IPS DF 6.9 (cell line): ENCODE measurements around the gene ARAF.

Experiments used
- DNase-seq: peaks from one replicate; pipeline ENCODE4 v3.0.0-alpha.2; 2013; ENCODE audit warnings: low read depth, low spot score
- H3K27ac ChIP-seq: one replicate; pipeline ENCODE4 v1.5.1; 2013; ENCODE audit warnings: low read length, control low read depth
- H3K27me3 ChIP-seq: 2 replicates; pipeline ENCODE4 v1.6.1; 2013; ENCODE audit warnings: mild to moderate bottlenecking, low read length; ENCODE audit not compliant: control insufficient read depth, insufficient read depth
- H3K36me3 ChIP-seq: 2 replicates; pipeline ENCODE4 v1.6.1; 2013; ENCODE audit warnings: low read length; ENCODE audit not compliant: control insufficient read depth, insufficient read depth
- H3K4me1 ChIP-seq: 2 replicates; pipeline ENCODE4 v1.6.1; 2013; ENCODE audit warnings: low read length; ENCODE audit not compliant: control insufficient read depth, insufficient read depth
- H3K4me3 ChIP-seq: 2 replicates; pipeline ENCODE4 v1.5.1; 2013; ENCODE audit warnings: mild to moderate bottlenecking, low read length
- H3K9me3 ChIP-seq: 2 replicates; pipeline ENCODE4 v1.6.1; 2013; ENCODE audit warnings: low read length, inconsistent platforms; ENCODE audit not compliant: control insufficient read depth, insufficient read depth
- WGBS: extraction: QIAGEN DNeasy Blood & Tissue Kit; methylation state at CpG from one replicate; pipeline ENCODE4 v1.1.7; 2013; ENCODE audit warnings: mixed read lengths, missing lambda C conversion rate; ENCODE audit not compliant: insufficient read length, insufficient coverage; 5-methylcytosine and 5-hydroxymethylcytosine counted together

Gene ARAF

DNA sequence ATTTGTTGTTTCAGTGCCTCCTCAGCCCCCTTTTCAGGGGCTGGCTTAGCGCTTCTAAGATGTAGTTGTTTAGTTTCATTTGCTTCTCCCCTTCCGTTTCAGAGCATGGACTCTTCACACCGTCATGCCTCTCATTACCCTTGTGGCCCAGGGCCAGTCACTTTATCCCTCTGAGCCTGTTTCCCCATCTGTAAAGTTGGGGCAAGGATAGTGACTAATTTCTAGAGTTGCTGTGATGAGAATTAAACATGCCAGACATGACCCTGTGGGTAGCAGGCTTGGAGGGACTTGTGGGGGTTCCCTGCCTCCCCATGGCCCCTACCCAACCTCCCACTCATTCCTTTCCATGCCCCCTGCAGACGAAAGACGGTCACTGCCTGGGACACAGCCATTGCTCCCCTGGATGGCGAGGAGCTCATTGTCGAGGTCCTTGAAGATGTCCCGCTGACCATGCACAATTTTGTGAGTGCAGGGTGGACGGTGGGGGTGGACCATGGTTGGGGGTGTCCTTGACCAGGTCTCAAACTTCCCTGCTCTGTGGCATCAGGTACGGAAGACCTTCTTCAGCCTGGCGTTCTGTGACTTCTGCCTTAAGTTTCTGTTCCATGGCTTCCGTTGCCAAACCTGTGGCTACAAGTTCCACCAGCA lies 3.6 kb downstream of the ARAF start:
- no peaks in the 10 kb centered on the region; the same call in 1 of the 2 replicates for H3K4me1 ChIP-seq
- H3K36me3 ChIP-seq: peaks cover 8% of the 10 kb centered on the region; the same call in 1 of the 2 replicates
- H3K4me3 ChIP-seq: no peak overlapping the region
- DNase-seq: no peak
- no CpG with 5 or more reads among the region's 12 CpGs for WGBS
- H3K27me3 ChIP-seq: no peaks in the 10 kb centered on the region
- H3K27ac ChIP-seq: no peak overlapping the region
- H3K9me3 ChIP-seq: no peaks in the 10 kb centered on the region

DNA sequence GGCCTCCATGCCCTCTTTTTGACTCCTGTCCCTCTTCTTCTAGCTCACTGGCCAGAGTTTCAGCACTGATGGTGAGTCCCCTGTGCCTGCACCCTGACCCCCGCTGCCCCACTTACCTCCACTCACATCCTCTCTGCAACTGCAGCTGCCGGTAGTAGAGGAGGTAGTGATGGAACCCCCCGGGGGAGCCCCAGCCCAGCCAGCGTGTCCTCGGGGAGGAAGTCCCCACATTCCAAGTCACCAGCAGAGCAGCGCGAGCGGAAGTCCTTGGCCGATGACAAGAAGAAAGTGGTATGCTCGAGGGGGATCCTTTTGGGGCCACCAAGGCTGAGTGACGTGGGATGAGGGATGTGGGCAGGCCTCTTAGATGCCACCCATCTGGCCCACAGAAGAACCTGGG lies 5.8 kb downstream of the ARAF start:
- Histone ChIP-seq H3K36me3 (peaks cover 8% of the 10 kb centered on the region; the same call in 1 of the 2 replicates), H3K27me3 (no peaks in the 10 kb centered on the region), H3K27ac (no peak overlapping the region), H3K4me1 (no peaks in the 10 kb centered on the region; the same call in 1 of the 2 replicates), H3K4me3 (no peak overlapping the region), H3K9me3 (no peaks in the 10 kb centered on the region)
- no peak for DNase-seq
- WGBS: no CpG with 5 or more reads among the region's 11 CpGs

DNA sequence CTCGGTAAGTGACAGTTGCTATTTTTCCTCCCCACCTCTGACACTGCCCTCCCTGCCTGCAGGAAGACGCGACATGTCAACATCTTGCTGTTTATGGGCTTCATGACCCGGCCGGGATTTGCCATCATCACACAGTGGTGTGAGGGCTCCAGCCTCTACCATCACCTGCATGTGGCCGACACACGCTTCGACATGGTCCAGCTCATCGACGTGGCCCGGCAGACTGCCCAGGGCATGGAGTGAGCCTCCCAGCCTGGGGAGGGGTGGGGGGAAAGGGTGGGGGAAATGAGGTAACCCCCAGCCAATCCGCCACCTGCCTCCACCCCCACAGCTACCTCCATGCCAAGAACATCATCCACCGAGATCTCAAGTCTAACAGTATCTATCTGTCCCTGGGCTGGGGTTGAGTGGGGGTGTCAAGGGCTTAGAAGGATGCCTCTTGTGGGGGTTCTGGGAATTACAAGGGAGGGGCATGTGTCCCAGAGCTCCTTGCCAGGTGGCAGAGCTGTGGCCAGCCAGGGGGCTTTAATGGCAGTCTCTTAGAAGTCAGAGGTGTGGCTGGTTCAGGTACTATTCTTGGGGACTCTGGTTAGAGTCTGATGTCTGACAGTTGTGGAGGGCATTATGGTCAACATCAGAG lies 7.8 kb downstream of the ARAF start:
- no peaks in the 10 kb centered on the region for H3K9me3 ChIP-seq
- no peak overlapping the region for H3K4me3 ChIP-seq
- DNase-seq: no peak
- no CpG with 5 or more reads among the region's 13 CpGs for WGBS
- H3K27ac ChIP-seq: no peak overlapping the region
- H3K36me3 ChIP-seq: peaks cover 5% of the 10 kb centered on the region; the same call in 1 of the 2 replicates
- H3K4me1 ChIP-seq: peaks cover 3% of the 10 kb centered on the region; the same call in 1 of the 2 replicates
- no peaks in the 10 kb centered on the region for H3K27me3 ChIP-seq

DNA sequence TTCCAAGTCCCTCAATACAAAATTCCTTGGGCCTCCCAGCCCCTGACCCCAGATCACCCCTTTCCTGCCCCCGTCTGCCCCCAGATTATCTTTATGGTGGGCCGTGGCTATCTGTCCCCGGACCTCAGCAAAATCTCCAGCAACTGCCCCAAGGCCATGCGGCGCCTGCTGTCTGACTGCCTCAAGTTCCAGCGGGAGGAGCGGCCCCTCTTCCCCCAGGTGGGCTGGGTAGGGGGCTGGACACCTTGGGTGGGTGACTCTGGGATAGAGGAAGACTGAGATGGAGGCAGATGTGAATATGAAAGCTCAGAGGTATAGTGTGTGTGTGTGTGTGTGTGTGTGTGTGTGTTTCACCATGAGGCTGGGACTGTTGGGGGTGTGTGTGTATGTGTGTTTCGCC lies 9.8 kb downstream of the ARAF start:
- no peak overlapping the region for H3K4me3 ChIP-seq
- H3K9me3 ChIP-seq: no peaks in the 10 kb centered on the region
- no peak overlapping the region for H3K27ac ChIP-seq
- no peaks in the 10 kb centered on the region for H3K27me3 ChIP-seq
- WGBS: no CpG with 5 or more reads among the region's 8 CpGs
- peaks cover 5% of the 10 kb centered on the region; the same call in 1 of the 2 replicates for H3K36me3 ChIP-seq
- H3K4me1 ChIP-seq: peaks cover 4% of the 10 kb centered on the region; the same call in 1 of the 2 replicates
- DNase-seq: no peak

DNA sequence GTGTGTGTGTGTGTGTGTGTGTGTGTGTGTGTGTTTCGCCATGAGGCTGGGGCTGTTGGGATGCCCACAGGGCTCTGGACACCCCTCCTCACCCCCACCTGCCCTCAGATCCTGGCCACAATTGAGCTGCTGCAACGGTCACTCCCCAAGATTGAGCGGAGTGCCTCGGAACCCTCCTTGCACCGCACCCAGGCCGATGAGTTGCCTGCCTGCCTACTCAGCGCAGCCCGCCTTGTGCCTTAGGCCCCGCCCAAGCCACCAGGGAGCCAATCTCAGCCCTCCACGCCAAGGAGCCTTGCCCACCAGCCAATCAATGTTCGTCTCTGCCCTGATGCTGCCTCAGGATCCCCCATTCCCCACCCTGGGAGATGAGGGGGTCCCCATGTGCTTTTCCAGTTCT lies 10.2 kb downstream of the ARAF start:
- H3K27me3 ChIP-seq: no peaks in the 10 kb centered on the region
- peaks cover 5% of the 10 kb centered on the region; the same call in 1 of the 2 replicates for H3K36me3 ChIP-seq
- no peak overlapping the region for H3K27ac ChIP-seq
- WGBS: no CpG with 5 or more reads among the region's 11 CpGs
- no peak for DNase-seq
- H3K4me1 ChIP-seq: peaks cover 6% of the 10 kb centered on the region
- H3K9me3 ChIP-seq: no peaks in the 10 kb centered on the region
- no peak overlapping the region for H3K4me3 ChIP-seq

DNA sequence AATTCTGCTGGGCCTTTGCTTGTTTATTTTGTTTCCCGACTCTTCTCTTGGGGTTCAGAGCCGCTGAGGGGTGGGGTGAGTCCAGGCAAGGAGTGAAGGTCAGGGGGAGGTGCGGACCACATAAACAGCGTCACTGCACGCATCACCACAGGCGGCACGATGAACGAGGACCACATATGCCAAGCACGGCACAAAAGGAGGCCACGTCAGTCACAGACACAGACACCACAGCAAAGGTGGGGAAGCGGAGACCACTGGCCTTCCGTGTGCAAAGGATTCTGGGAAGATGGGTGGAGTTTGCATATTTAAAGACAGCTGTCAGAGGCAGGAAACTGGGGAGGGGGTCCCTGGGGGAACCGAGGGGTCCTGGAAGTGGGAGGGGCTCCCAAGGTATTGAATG lies 10.9 kb downstream of the ARAF start:
- Histone ChIP-seq H3K9me3 (no peaks in the 10 kb centered on the region), H3K27me3 (no peaks in the 10 kb centered on the region), H3K36me3 (peaks cover 5% of the 10 kb centered on the region; the same call in 1 of the 2 replicates), H3K4me1 (peaks cover 6% of the 10 kb centered on the region), H3K27ac (no peak overlapping the region), H3K4me3 (no peak overlapping the region)
- no CpG with 5 or more reads among the region's 13 CpGs for WGBS
- DNase-seq: no peak

DNA sequence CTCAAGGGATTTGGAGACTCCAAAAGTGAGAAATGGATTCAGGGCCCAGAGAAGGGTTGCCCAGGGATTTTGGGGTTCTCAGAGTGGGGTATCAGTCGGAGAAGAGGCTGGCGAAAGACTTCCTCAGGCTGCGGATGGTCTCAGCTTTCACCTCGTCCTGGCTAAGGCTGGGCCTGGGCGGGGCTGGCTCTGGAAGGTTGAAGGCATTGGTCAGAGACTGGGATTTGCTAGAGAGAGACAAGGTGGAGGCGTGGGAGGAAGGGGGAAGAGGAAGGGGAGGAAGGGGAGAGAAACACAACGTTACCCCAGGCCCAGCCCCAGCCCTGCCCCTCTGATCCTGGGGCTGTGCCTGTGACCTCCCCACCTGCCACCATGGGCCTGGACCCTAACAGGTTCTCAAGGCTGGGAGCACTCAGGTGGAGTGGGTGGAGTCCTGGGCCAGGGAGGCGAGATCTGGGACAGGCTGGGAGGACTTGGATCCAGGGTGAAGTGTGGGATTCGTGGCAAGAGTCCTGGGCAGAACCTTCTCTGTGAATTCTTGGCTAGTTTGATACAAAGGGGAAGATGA lies 11.9 kb downstream of the ARAF start:
- Histone ChIP-seq H3K27ac (no peak overlapping the region), H3K27me3 (no peaks in the 10 kb centered on the region)
- no CpG with 5 or more reads among the region's 9 CpGs for WGBS

DNA sequence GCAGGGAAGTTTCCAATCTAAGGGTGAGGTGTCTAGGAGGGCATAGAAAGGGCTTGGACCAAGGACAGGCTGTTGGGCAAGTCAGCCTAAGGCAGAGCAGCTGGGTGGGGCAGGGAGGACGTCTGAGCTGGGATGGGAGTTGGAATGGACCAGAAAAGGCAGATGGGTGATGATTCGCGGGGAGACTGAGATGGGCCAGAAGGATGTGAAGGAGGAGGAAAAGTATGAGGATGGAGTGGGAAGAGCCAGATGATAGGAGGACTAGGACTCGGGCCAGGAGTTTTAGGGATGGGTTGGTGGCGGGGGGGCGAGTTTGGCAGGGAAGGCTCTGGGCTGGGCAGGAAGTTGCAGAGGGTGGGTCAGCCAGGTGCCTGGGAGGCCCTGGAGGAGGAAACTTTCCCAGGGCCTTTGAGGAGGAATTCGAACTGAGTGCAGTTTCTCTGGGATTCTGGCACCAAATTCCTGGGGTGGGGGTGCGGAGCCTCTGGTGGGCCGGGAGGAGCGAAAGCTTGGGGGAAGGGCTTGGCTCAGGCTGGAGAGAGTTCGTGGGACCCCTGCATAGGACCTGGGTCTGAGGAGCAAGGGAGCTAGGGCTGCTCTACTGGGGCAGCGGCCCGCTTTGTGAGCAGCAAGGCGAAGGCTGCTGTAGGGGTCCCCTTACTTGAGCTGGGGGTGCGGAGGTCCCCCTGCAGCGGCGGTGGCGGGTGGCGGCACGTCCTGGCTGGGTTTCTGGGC lies 12.5 kb downstream of the ARAF start:
- Histone ChIP-seq H3K36me3 (peaks cover 2% of the 10 kb centered on the region; the same call in 1 of the 2 replicates), H3K9me3 (no peaks in the 10 kb centered on the region), H3K4me1 (peaks cover 6% of the 10 kb centered on the region), H3K27ac (no peak overlapping the region), H3K27me3 (no peaks in the 10 kb centered on the region), H3K4me3 (peak overlapping the region; percentile 49; the same call in 1 of the 2 replicates)
- peak; percentile 47 for DNase-seq
- WGBS: no CpG with 5 or more reads among the region's 20 CpGs

More for the DNA sequence above, 11.9 kb downstream of the ARAF start:
- H3K4me1 ChIP-seq: peaks cover 6% of the 10 kb centered on the region
- peaks cover 3% of the 10 kb centered on the region; the same call in 1 of the 2 replicates for H3K36me3 ChIP-seq
- H3K4me3 ChIP-seq: no peak overlapping the region
- DNase-seq: no peak
- H3K9me3 ChIP-seq: no peaks in the 10 kb centered on the region

DNA sequence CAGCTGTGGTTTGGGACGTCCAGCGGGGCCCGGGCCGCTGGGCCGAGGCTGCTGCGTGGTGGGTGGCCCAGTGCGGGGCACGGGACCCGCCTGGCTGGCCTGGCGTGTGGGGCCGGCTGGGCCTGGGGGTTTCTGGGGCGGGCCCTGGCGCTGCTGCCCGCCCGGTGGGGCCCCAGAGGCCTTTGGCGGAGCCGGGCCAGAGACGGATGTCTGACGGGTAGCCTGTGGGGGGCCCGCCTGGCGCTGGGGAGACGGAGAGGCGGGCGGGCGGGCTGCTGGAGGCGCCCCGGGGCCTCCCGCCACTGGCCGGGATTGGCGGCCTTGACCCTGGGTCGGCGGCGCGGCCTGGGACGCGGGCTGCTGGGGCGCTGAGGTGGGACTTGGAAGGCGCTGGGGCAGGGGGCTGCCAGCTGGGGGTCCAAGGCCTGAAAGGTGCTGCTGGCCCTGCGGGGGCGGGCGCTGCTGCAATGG lies 13.1 kb downstream of the ARAF start:
- DNase-seq: no peak
- Histone ChIP-seq H3K4me3 (peak overlapping the region; percentile 49; the same call in 1 of the 2 replicates), H3K36me3 (no peaks in the 10 kb centered on the region; the same call in 1 of the 2 replicates), H3K27ac (no peak overlapping the region), H3K27me3 (no peaks in the 10 kb centered on the region), H3K9me3 (no peaks in the 10 kb centered on the region), H3K4me1 (peaks cover 7% of the 10 kb centered on the region)
- WGBS: no CpG with 5 or more reads among the region's 41 CpGs
